BLaER1 treated with 17β-estradiol and CSF1 and Interleukin-3, amounts not matched to agents 10 nM and 100 nM (cell line): ENCODE results near the gene MIPOL1.

Experiments
- H3K27ac ChIP-seq, 11 experiments: shearing (Covaris generic); formaldehyde crosslinking; 2 replicates each; pipeline ENCODE4 v1.8.1; 2022
- H3K27me3 ChIP-seq, 11 experiments: shearing (Covaris generic); formaldehyde crosslinking; 2 replicates each; pipeline ENCODE4 v1.8.1; 2022
- H3K36me3 ChIP-seq, 11 experiments: shearing (Covaris generic); formaldehyde crosslinking; 2 replicates each; pipeline ENCODE4 v1.8.1; 2022
- H3K4me1 ChIP-seq, 10 experiments: shearing (Covaris generic); formaldehyde crosslinking; 2 replicates each; pipeline ENCODE4 v1.8.1; 2022
- H3K4me2 ChIP-seq, 11 experiments: shearing (Covaris generic); formaldehyde crosslinking; 2 replicates each; pipeline ENCODE4 v1.8.1; 2022
- H3K4me3 ChIP-seq, 10 experiments: shearing (Covaris generic); formaldehyde crosslinking; 2 replicates each; pipeline ENCODE4 v1.8.1; 2022
- H3K9ac ChIP-seq, 11 experiments: shearing (Covaris generic); formaldehyde crosslinking; 2 replicates each; pipeline ENCODE4 v1.8.1; 2022
- H3K9me3 ChIP-seq, 11 experiments: shearing (Covaris generic); formaldehyde crosslinking; replicated peaks in 1 of 11; 2 replicates each; pipeline ENCODE4 v1.8.1; 2022
- H4K20me1 ChIP-seq, 11 experiments: shearing (Covaris generic); formaldehyde crosslinking; 2 replicates each; pipeline ENCODE4 v1.8.1; 2022
- Cebpa-rat ChIP-seq, 11 experiments: shearing (Covaris generic); IDR thresholded peaks; 2 replicates each; pipeline ENCODE4 v1.8.1; 2022

MIPOL1 gene

DNA sequence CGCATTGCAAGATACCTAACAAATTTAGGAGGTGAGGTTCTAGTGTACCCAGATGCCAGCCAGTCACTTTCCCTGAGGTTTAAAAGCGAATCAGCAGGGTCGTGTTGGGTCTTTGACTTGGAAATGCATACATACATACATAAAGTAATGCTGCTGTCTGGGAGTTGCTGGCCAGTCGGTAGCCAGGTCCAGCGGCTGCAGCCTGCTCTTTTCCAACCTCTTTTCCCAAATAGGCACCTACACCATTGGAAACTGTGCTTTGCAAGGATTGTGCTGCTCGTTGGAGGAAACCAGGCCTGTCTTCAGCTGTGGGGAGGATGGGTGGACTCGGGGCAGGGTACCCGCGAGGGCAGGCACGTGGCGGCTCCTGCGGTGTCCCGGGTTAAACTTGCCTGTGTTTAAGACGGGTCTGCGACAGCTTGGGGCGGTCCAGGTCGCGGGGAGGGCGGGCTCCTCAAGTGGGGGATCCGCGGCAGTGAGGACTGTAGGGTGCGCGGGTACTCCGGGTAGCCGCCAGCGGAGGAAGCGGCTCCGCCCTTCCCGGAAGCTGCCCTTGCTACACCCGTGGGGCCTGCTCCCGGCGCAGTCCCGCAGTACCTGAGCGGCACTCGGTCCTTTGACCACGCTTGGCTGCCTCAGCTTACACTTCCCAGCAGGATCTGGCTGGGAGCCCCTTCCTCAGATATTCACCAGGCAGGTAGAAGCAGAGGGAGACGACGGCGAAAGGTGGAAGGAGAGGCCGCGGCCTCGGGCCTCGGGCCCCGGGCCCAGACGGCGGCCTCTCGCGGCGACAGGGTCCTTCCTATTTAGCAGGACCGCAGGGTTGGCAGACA, 400.4 kb downstream of the MIPOL1 start:
- Histone ChIP-seq H4K20me1 (no peaks in the 10 kb centered on the region), H3K36me3 (no peaks in the 10 kb centered on the region), H3K4me1 (no peaks in the 10 kb centered on the region), H3K9me3 (peaks cover 57 to 96% (median 69%) of the 10 kb centered on the region in 11 experiments), H3K4me3 (no peak overlapping the region), H3K27me3 (no peaks in the 10 kb centered on the region), H3K4me2 (no peak overlapping the region), H3K9ac (no peak overlapping the region), H3K27ac (no peak overlapping the region)
- TF ChIP-seq Cebpa-rat (IDR thresholded peaks at IDR 0.05) = no peak

GRCh38 chr14:37598747-37599506, 401.2 kb downstream of the MIPOL1 start:
- Histone ChIP-seq H4K20me1 (no peaks in the 10 kb centered on the region), H3K27ac (no peak overlapping the region), H3K27me3 (no peaks in the 10 kb centered on the region), H3K4me1 (no peaks in the 10 kb centered on the region), H3K36me3 (no peaks in the 10 kb centered on the region), H3K9ac (no peak overlapping the region), H3K4me2 (no peak overlapping the region), H3K4me3 (no peak overlapping the region), H3K9me3 (peaks cover 52 to 90% (median 63%) of the 10 kb centered on the region in 11 experiments)
- no peak for TF ChIP-seq Cebpa-rat (IDR thresholded peaks at IDR 0.05)

GRCh38 chr14:37599507-37600368, 402.0 kb downstream of the MIPOL1 start:
- Histone ChIP-seq H3K27ac (no peak overlapping the region), H3K4me1 (no peaks in the 10 kb centered on the region), H3K4me3 (no peak overlapping the region; a peak in 1 of 20 replicates), H3K27me3 (no peaks in the 10 kb centered on the region), H3K9me3 (peaks cover 44 to 82% (median 55%) of the 10 kb centered on the region in 11 experiments), H3K9ac (no peak overlapping the region), H3K4me2 (no peak overlapping the region), H4K20me1 (no peaks in the 10 kb centered on the region), H3K36me3 (no peaks in the 10 kb centered on the region)
- no peak for TF ChIP-seq Cebpa-rat (IDR thresholded peaks at IDR 0.05)

DNA sequence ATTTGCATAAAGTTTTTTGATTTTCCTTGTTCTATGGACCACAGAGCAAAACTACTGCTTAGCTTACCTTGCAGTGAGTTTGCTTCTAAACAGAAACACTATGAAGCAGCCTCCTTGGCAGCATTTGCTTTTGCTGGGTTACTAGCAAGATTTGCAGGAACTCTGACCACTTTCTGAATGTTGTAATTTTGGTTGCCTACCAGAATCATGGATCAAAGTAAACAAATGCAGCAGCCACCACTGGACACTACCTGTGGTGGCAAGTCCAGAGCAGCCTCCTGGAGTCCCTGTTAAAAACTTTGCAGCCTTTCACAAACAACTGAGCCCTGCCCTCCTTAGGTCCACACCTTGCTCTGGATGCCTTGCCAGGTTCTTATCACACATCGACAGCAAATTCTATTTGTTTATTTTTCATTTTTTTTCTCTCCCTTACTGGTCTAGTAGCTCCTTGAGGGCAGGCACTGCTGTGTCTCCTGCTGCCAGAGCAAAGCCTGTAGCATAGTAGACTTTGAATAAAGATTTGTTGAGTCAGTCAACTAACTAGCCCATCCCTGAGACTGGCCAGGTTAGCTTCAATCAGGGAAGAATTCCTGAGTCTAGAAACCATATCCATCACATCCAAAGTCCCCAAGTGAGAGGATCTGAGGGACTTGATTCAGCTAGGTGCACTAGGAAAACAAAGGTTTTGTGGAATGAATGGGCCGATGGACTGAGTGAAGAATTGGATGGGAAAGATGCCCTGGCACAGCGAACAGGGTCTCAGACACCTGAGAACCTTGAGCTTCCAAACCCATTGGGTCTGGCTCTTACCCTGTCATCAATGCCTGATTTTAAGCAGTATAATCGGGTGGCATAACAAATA, 403.4 kb downstream of the MIPOL1 start:
- Histone ChIP-seq H3K4me1 (no peaks in the 10 kb centered on the region), H3K4me2 (no peak overlapping the region), H4K20me1 (no peaks in the 10 kb centered on the region), H3K4me3 (no peak overlapping the region), H3K36me3 (no peaks in the 10 kb centered on the region), H3K9me3 (peaks cover 33 to 69% (median 45%) of the 10 kb centered on the region in 11 experiments), H3K9ac (no peak overlapping the region), H3K27ac (no peak overlapping the region), H3K27me3 (no peaks in the 10 kb centered on the region)
- no peak for TF ChIP-seq Cebpa-rat (IDR thresholded peaks at IDR 0.05)

- Histone ChIP-seq H3K4me2 (no peak overlapping the region), H3K27me3 (no peaks in the 10 kb centered on the region)
These were observed 404.1 kb downstream of the MIPOL1 start for GRCh38 chr14:37601865-37602264.

More at GRCh38 chr14:37601865-37602264, 404.1 kb downstream of the MIPOL1 start:
- H4K20me1 ChIP-seq = no peaks in the 10 kb centered on the region
- H3K9ac ChIP-seq = no peak overlapping the region
- H3K4me3 ChIP-seq = no peak overlapping the region
- H3K9me3 ChIP-seq = peaks cover 29 to 61% (median 40%) of the 10 kb centered on the region in 11 experiments
- TF ChIP-seq Cebpa-rat (IDR thresholded peaks at IDR 0.05) = no peak
- H3K4me1 ChIP-seq = no peaks in the 10 kb centered on the region
- no peak overlapping the region for H3K27ac ChIP-seq
- H3K36me3 ChIP-seq = no peaks in the 10 kb centered on the region
